ENCODE results near the gene BRCA1.
"Not testable (repeated sequence)": the region's sequence is repeated elsewhere in the genome, so short reads cannot be mapped to it uniquely, and the experiment has no call there.

BRCA1 gene

DNA sequence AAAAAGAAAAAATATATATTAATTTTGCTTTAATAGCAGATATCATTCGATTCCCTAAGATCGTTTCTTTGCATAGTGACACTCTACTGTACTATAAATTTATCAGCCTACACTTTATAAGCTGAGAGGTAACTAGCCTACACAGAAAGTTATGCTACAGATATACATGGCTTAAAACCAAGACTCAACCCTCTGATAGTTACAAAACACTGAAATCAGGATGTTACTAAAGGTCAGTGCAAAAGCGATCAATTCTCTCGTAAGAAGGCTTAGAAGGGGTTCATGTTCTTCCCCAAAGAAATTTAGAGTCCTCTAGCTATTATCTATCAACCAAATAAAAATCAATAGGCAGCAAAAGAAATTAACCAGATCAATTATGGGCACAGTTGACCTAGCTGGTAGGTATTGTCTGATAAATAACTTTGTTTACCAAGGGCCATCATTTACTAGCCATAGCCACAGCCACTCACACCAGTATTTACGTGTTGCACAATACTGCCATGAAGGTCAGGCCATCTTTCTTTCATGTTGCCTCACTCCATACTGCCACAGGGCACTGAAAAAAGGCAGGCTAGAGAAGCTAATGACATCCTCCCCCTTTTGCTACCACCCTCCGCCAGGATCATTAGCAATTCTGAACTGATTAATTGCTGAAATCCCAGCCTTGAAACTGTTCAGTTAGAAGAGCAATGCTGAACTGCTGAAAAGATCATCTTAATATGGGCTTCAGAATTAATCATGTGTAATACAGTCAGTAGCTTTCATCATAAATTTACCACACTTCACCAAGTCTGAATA lies 56.4 kb downstream of the BRCA1 start:
- no peak overlapping the region for H3K9ac ChIP-seq (ENCODE audit: low read length)
- peaks cover 15% of the 10 kb centered on the region for H3K4me1 ChIP-seq (ENCODE audit: control insufficient read depth, insufficient read depth, low read length)
- no peak overlapping the region for H3K27ac ChIP-seq (ENCODE audit: low read depth, low read length)
- H3K9me3 ChIP-seq (ENCODE audit: control insufficient read depth, insufficient read depth, low read depth, low read length) = no peaks in the 10 kb centered on the region
- peaks cover 41% of the 10 kb centered on the region for H3K36me3 ChIP-seq (ENCODE audit: control insufficient read depth, insufficient read depth, low read length)
- H3K27me3 ChIP-seq (ENCODE audit: control insufficient read depth, insufficient read depth, low read length) = no peaks in the 10 kb centered on the region
- H3K4me3 ChIP-seq (ENCODE audit: low read depth, low read length) = no peak overlapping the region

- H3K36me3 ChIP-seq (ENCODE audit: control insufficient read depth, insufficient read depth, low read length) = peaks cover 34% of the 10 kb centered on the region
- H3K27me3 ChIP-seq (ENCODE audit: control insufficient read depth, insufficient read depth, low read length) = no peaks in the 10 kb centered on the region
- H3K4me1 ChIP-seq (ENCODE audit: control insufficient read depth, insufficient read depth, low read length) = peaks cover 19% of the 10 kb centered on the region
- no peaks in the 10 kb centered on the region for H3K9me3 ChIP-seq (ENCODE audit: control insufficient read depth, insufficient read depth, low read depth, low read length)
- H3K27ac ChIP-seq (ENCODE audit: low read depth, low read length) = no peak overlapping the region; the same call in 1 of the 2 replicates
- no peak overlapping the region for H3K9ac ChIP-seq (ENCODE audit: low read length)
- no peak overlapping the region for H3K4me3 ChIP-seq (ENCODE audit: low read depth, low read length)
Measured at GRCh38 chr17:43062984-43063638, 62.1 kb downstream of the BRCA1 start.

DNA sequence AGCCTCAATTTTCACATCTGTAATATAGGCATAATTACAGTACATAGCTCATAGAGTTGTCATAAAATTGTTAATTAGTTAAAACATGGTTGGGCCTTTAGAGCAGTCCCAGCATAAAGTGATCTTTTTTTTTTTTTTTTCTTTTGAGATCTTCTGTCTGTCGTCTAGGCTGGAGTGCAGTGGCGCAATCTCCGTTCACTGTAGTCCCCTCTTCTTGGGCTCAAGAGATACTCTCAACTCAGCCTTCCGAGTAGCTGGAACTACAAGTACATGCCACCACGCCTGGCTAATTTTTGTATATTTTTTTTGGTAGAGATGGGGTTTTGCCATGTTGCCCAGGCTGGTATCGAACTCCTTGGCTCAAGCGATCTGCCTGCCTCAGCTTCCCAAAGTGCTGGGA lies 69.1 kb downstream of the BRCA1 start:
- Histone ChIP-seq H3K36me3 (ENCODE audit: control insufficient read depth, insufficient read depth, low read length) (peaks cover 52% of the 10 kb centered on the region), H3K9ac (ENCODE audit: low read length) (no peak overlapping the region)

DNA sequence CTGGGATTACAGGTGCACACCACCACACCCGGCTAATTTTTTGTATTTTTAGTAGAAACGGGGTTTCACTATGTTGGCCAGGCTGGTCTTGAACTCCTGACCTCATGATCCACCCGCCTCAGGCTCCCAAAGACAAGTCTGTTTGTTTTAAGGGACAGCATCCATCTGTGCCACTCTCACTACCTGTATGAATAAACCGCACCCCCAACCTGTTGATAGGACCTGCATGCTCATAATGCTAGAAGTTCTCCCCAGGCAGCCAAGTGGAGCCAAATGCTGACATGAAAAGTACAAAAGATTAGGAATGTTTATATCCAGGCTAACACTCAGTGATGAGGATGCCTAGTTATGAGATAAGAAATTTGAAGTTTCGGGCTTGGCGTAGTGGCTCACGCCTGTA lies 72.2 kb downstream of the BRCA1 start:
- H3K9ac ChIP-seq (ENCODE audit: low read length); H3K27me3 ChIP-seq (ENCODE audit: control insufficient read depth, insufficient read depth, low read length); H3K9me3 ChIP-seq (ENCODE audit: control insufficient read depth, insufficient read depth, low read depth, low read length); H3K27ac ChIP-seq (ENCODE audit: low read depth, low read length); H3K4me1 ChIP-seq (ENCODE audit: control insufficient read depth, insufficient read depth, low read length); H3K4me3 ChIP-seq (ENCODE audit: low read depth, low read length): not testable (repeated sequence)
- H3K36me3 ChIP-seq (ENCODE audit: control insufficient read depth, insufficient read depth, low read length) = peaks cover 54% of the 10 kb centered on the region

More for the DNA sequence above, 69.1 kb downstream of the BRCA1 start:
- Histone ChIP-seq H3K4me3 (ENCODE audit: low read depth, low read length) (no peak overlapping the region), H3K4me1 (ENCODE audit: control insufficient read depth, insufficient read depth, low read length) (no peaks in the 10 kb centered on the region), H3K27ac (ENCODE audit: low read depth, low read length) (no peak overlapping the region), H3K27me3 (ENCODE audit: control insufficient read depth, insufficient read depth, low read length) (no peaks in the 10 kb centered on the region), H3K9me3 (ENCODE audit: control insufficient read depth, insufficient read depth, low read depth, low read length) (no peaks in the 10 kb centered on the region)

DNA sequence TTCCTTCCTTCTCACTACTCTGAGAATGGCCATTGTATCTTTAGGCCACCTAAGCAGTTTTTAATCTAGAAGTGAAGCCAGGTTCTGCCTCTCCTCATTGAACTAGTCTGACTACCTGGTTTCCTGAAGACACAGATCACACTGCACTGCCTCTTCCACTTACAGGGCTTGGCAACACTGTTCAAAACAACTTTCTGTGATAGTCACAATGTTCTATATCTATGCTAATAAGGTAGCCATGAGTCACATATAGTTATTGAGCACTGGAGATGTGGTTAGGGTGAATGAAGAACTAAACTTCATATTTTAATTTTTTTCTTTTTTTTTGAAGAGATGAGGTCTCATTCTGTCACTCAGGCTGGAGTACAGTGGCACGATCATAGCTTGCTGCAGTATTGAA lies 73.2 kb downstream of the BRCA1 start:
- no peak overlapping the region for H3K27ac ChIP-seq (ENCODE audit: low read depth, low read length)
- no peaks in the 10 kb centered on the region for H3K9me3 ChIP-seq (ENCODE audit: control insufficient read depth, insufficient read depth, low read depth, low read length)
- peaks cover 57% of the 10 kb centered on the region for H3K36me3 ChIP-seq (ENCODE audit: control insufficient read depth, insufficient read depth, low read length)
- no peak overlapping the region for H3K4me3 ChIP-seq (ENCODE audit: low read depth, low read length)
- no peaks in the 10 kb centered on the region for H3K27me3 ChIP-seq (ENCODE audit: control insufficient read depth, insufficient read depth, low read length)
- H3K4me1 ChIP-seq (ENCODE audit: control insufficient read depth, insufficient read depth, low read length) = no peaks in the 10 kb centered on the region
- H3K9ac ChIP-seq (ENCODE audit: low read length) = no peak overlapping the region

GRCh38 chr17:43044024-43044423 lies 81.1 kb downstream of the BRCA1 start:
- H3K27me3 ChIP-seq (ENCODE audit: control insufficient read depth, insufficient read depth, low read length) = no peaks in the 10 kb centered on the region
- no peak overlapping the region for H3K4me3 ChIP-seq (ENCODE audit: low read depth, low read length)
- peaks cover 37% of the 10 kb centered on the region for H3K4me1 ChIP-seq (ENCODE audit: control insufficient read depth, insufficient read depth, low read length)
- no peaks in the 10 kb centered on the region for H3K9me3 ChIP-seq (ENCODE audit: control insufficient read depth, insufficient read depth, low read depth, low read length)
- no peak overlapping the region; the same call in 1 of the 2 replicates for H3K27ac ChIP-seq (ENCODE audit: low read depth, low read length)
- H3K36me3 ChIP-seq (ENCODE audit: control insufficient read depth, insufficient read depth, low read length) = peaks cover 30% of the 10 kb centered on the region
- no peak overlapping the region for H3K9ac ChIP-seq (ENCODE audit: low read length)

DNA sequence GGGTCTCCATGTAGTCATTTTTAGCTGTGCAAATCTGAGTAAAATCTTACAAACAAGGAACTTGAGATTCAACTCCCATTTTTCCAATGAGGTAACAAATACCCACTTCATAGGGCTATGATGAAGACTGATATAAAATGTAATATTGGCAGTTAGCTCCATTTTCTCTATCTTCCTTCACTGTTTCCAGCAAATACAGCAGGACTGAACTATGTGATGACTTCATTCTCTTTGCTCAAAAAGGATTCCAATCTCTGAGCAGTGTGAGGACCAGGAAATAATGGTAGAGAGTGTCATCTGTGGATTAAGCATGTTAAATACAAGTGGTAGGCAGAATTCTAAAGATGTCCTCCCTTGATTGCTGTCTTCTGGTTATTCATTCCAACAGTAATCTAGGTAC lies 81.9 kb downstream of the BRCA1 start:
- peaks cover 25% of the 10 kb centered on the region for H3K36me3 ChIP-seq (ENCODE audit: control insufficient read depth, insufficient read depth, low read length)

GRCh38 chr17:43042025-43042628 lies 83.0 kb downstream of the BRCA1 start:
- H3K4me3 ChIP-seq (ENCODE audit: low read depth, low read length) = no peak overlapping the region
- H3K9me3 ChIP-seq (ENCODE audit: control insufficient read depth, insufficient read depth, low read depth, low read length) = no peaks in the 10 kb centered on the region
- peaks cover 20% of the 10 kb centered on the region for H3K36me3 ChIP-seq (ENCODE audit: control insufficient read depth, insufficient read depth, low read length)
- H3K9ac ChIP-seq (ENCODE audit: low read length) = peak overlapping the region; percentile 5
- H3K27me3 ChIP-seq (ENCODE audit: control insufficient read depth, insufficient read depth, low read length) = no peaks in the 10 kb centered on the region
- peak overlapping the region; percentile 48; the same call in 1 of the 2 replicates for H3K27ac ChIP-seq (ENCODE audit: low read depth, low read length)
- H3K4me1 ChIP-seq (ENCODE audit: control insufficient read depth, insufficient read depth, low read length) = peaks cover 39% of the 10 kb centered on the region

More for the DNA sequence above, 81.9 kb downstream of the BRCA1 start:
- H3K27ac ChIP-seq (ENCODE audit: low read depth, low read length) = no peak overlapping the region
- H3K27me3 ChIP-seq (ENCODE audit: control insufficient read depth, insufficient read depth, low read length) = no peaks in the 10 kb centered on the region
- peaks cover 37% of the 10 kb centered on the region for H3K4me1 ChIP-seq (ENCODE audit: control insufficient read depth, insufficient read depth, low read length)
- no peak overlapping the region for H3K9ac ChIP-seq (ENCODE audit: low read length)
- H3K4me3 ChIP-seq (ENCODE audit: low read depth, low read length) = no peak overlapping the region
- H3K9me3 ChIP-seq (ENCODE audit: control insufficient read depth, insufficient read depth, low read depth, low read length) = no peaks in the 10 kb centered on the region

- peaks cover 51% of the 10 kb centered on the region for H3K4me1 ChIP-seq (ENCODE audit: control insufficient read depth, insufficient read depth, low read length)
- no peaks in the 10 kb centered on the region for H3K9me3 ChIP-seq (ENCODE audit: control insufficient read depth, insufficient read depth, low read depth, low read length)
- no peak overlapping the region for H3K9ac ChIP-seq (ENCODE audit: low read length)
- H3K4me3 ChIP-seq (ENCODE audit: low read depth, low read length) = no peak overlapping the region
- peak overlapping the region; percentile 62 for H3K27ac ChIP-seq (ENCODE audit: low read depth, low read length)
- H3K27me3 ChIP-seq (ENCODE audit: control insufficient read depth, insufficient read depth, low read length) = no peaks in the 10 kb centered on the region
- H3K36me3 ChIP-seq (ENCODE audit: control insufficient read depth, insufficient read depth, low read length) = peaks cover 16% of the 10 kb centered on the region
Measured at GRCh38 chr17:43040655-43041054, 84.5 kb downstream of the BRCA1 start.

- H3K4me3 ChIP-seq (ENCODE audit: low read depth, low read length) = no peak overlapping the region
- H3K27me3 ChIP-seq (ENCODE audit: control insufficient read depth, insufficient read depth, low read length) = no peaks in the 10 kb centered on the region
- 0 out of 2 replicates have a peak overlapping the region, but pooled peaks have one; percentile 10 for H3K27ac ChIP-seq (ENCODE audit: low read depth, low read length)
Measured at GRCh38 chr17:43039646-43040045, 85.5 kb downstream of the BRCA1 start.

DNA sequence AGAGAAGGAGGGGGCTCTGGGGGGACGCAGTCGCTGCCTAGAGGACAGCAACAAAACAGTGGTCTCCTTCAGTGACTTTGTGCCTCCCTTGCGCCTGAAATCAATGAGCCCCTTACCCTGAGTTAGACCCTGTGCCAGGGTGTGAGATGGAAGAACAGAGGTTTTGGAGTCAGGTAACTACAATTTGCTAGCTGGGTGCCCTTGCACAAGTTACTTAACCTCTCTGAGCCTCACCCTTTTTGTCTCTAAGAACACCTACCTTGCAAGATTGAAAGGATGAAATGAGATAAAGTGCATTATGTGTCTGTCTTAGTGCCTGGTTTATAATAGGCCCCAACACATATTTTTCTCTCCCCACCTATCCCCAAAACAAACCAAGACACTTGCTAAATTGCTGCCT lies 90.3 kb downstream of the BRCA1 start:
- Histone ChIP-seq H3K27me3 (ENCODE audit: control insufficient read depth, insufficient read depth, low read length) (no peaks in the 10 kb centered on the region), H3K27ac (ENCODE audit: low read depth, low read length) (peak overlapping the region; percentile 10; the same call in 1 of the 2 replicates), H3K4me3 (ENCODE audit: low read depth, low read length) (0 out of 2 replicates have a peak overlapping the region, but pooled peaks have one; percentile 44), H3K36me3 (ENCODE audit: control insufficient read depth, insufficient read depth, low read length) (no peaks in the 10 kb centered on the region), H3K9me3 (ENCODE audit: control insufficient read depth, insufficient read depth, low read depth, low read length) (no peaks in the 10 kb centered on the region), H3K9ac (ENCODE audit: low read length) (peak overlapping the region; percentile 74), H3K4me1 (ENCODE audit: control insufficient read depth, insufficient read depth, low read length) (peaks cover 55% of the 10 kb centered on the region)

More at GRCh38 chr17:43039646-43040045, 85.5 kb downstream of the BRCA1 start:
- Histone ChIP-seq H3K9me3 (ENCODE audit: control insufficient read depth, insufficient read depth, low read depth, low read length) (no peaks in the 10 kb centered on the region), H3K36me3 (ENCODE audit: control insufficient read depth, insufficient read depth, low read length) (peaks cover 7% of the 10 kb centered on the region; the same call in 1 of the 2 replicates), H3K9ac (ENCODE audit: low read length) (no peak overlapping the region), H3K4me1 (ENCODE audit: control insufficient read depth, insufficient read depth, low read length) (peaks cover 61% of the 10 kb centered on the region)
